K562 treated with DMSO at 1 percent for 48 hours (cell line): ENCODE data around the gene ASIP. TPM values are rescaled to one million over a fixed set of nuclear protein-coding genes. Genes with fewer than 3 reads are reported as not detected.

Source experiments
- total RNA-seq: library from RNA; unstranded; fragments of 300-600 nt; gene quantifications from 2 replicates; pipeline ENCODE4 v1.2.3, GENCODE V29; 2022; ENCODE audit warnings: low replicate concordance; ENCODE audit errors: extremely low read depth

The ASIP gene, protein sequence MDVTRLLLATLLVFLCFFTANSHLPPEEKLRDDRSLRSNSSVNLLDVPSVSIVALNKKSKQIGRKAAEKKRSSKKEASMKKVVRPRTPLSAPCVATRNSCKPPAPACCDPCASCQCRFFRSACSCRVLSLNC
- total RNA-seq, result not detected in 2 replicates

DNA sequence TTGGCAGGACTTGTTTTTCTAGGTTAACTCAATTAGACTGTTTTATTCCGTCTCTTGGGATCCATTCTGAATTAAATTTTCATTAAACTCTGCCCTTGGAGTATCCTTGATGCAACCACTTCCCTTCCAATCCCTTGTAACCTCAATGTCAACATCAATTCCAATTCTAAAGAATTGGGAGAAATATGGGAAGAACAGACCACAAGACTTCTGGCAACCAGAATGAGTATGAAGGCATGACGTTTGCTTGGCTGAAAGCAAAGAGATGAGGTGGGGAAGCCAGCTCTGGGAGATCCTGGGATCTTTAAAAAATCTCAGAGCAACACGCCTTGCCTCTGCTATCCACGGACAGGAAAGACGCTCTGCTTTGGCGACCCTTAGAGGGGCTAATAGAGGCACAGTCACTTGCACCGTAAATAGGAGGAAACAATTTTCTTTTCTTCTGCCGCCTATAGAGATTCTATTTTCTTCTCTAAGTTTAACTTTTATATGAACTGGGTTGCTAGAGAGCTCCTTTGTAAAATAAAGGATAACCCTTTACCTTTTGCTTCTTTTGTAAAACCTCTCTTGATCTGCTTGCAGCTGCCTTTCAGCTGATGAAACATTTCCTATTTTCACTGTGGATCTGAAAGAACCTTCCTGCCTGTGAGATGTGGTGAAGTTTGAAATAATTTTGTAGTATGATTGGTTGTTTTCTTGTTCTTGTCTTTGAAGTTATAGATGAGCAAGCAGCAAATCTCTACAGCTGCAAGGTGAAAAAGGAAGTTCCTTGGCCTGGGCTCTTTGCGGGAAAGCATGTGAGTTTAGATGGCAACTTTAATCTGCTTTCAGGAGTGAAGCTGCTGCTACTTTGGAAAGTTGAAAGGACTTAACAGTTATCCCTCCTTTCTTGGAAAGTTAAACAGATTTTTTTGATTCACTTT, at the start of gene ASIP:
TSS of gene ASIP (plus strand) at position 731 of the 923 bp plus-strand sequence. CDS start 18,952 bp downstream, outside the sequence.

DNA sequence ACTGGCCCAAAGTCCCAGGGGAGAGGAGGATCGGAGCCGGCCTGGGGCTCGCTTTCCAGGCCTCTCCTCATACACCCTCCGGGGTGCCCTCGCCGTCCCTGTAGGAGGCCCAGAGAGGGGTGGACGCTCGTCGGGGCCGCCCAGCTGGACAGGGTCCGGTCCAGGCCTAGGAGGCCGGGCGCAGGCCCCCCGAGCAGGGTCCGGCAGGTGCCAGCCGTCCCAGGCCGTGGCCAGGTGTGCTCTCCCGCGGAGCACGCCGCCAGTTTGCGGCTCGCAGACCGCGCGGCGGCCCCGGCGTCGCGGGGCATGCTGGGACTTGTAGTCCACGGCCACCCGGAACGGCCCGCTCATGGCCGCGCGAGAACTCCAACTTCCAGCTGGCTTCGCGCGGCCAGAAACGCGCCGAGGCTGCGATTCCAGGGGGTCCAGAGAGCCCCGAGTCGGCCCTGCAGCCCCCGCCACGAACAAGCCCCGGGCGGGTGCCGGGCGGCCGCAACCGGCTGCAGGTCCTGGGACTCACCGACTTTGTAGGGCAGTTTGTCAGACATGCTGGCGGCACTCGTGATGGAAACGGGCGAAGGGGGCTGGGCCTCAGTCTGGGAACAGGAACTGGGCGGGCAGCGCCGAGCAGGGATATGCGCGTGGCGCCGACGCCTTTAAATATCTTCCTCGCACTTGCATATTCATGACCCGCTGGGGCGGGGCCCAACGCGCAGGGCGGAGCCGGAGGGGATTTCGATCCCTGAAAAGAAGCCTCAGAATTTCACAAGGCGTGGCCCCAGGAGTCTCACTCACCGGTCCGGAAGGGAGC, 61.7 kb downstream of the ASIP start, which contains the start of gene AHCY:
TSS of gene AHCY (minus strand) at position 633 of the 811 bp plus-strand sequence. CDS start at position 548, 85 bp downstream.

Other genes starting within 250 kb of the ASIP start
- gene RALY, start 247.5 kb upstream of the ASIP start, total RNA-seq, result not detected in 2 replicates
- not detected in 2 replicates for gene EIF2S2, start 129.2 kb upstream of the ASIP start, total RNA-seq
- not detected in 2 replicates for gene AHCY, start 61.9 kb downstream of the ASIP start, total RNA-seq
- not detected in 2 replicates for gene ITCH, start 121.8 kb downstream of the ASIP start, total RNA-seq